H9 (cell line): Measurements from ENCODE around the gene ITGA11. TPM values are rescaled to one million over a fixed set of nuclear protein-coding genes. Genes with fewer than 3 reads are reported as not detected.

Source experiments
- DNase-seq: peaks from one replicate; pipeline ENCODE4 v3.0.0-alpha.2; 2017
- H2AFZ ChIP-seq: one replicate; pipeline ENCODE4 v1.6.1; 2013; ENCODE audit warnings: mild to moderate bottlenecking, low read length, control low read depth, moderate library complexity
- H2AK5ac ChIP-seq: 2 replicates; pipeline ENCODE4 v1.6.1; 2013; ENCODE audit warnings: low read length, control low read depth, mixed read lengths; ENCODE audit not compliant: insufficient read length
- H2BK120ac ChIP-seq: one replicate; pipeline ENCODE4 v1.6.1; 2013; ENCODE audit warnings: low read depth, mild to moderate bottlenecking, low read length, control low read depth, inconsistent platforms; ENCODE audit not compliant: poor library complexity, severe bottlenecking
- H2BK12ac ChIP-seq: 2 replicates; pipeline ENCODE4 v1.6.1; 2013; ENCODE audit warnings: low read length, control low read depth, mixed read lengths, low read depth; ENCODE audit not compliant: insufficient read length
- H2BK15ac ChIP-seq: 2 replicates; pipeline ENCODE4 v1.6.1; 2013; ENCODE audit warnings: low read depth, low read length, control low read depth
- H2BK20ac ChIP-seq: one replicate; pipeline ENCODE4 v1.6.1; 2013; ENCODE audit warnings: low read depth, mild to moderate bottlenecking, low read length, control low read depth, inconsistent platforms; ENCODE audit not compliant: poor library complexity, severe bottlenecking
- H2BK5ac ChIP-seq: 2 replicates; pipeline ENCODE4 v1.6.1; 2013; ENCODE audit warnings: low read length, control low read depth, mixed read lengths; ENCODE audit not compliant: insufficient read length
- H3K14ac ChIP-seq: 2 replicates; pipeline ENCODE4 v1.6.1; 2013; ENCODE audit warnings: low read length, control low read depth; ENCODE audit not compliant: insufficient read depth
- H3K18ac ChIP-seq: 2 replicates; pipeline ENCODE4 v1.6.1; 2013; ENCODE audit warnings: low read depth, mild to moderate bottlenecking, mixed read lengths, low read length, control low read depth; ENCODE audit not compliant: insufficient read length
- H3K23ac ChIP-seq: 2 replicates; pipeline ENCODE4 v1.6.1; 2013; ENCODE audit warnings: low read length, control low read depth, mixed read lengths, low read depth; ENCODE audit not compliant: insufficient read length
- H3K23me2 ChIP-seq: 2 replicates; pipeline ENCODE4 v1.6.1; 2013; ENCODE audit warnings: low read depth, mild to moderate bottlenecking, mixed read lengths, low read length, control low read depth; ENCODE audit not compliant: insufficient read length, poor library complexity, severe bottlenecking
- H3K27ac ChIP-seq: 2 replicates; pipeline ENCODE4 v1.5.1; 2013; ENCODE audit warnings: low read length, control low read depth, mixed read lengths, low read depth; ENCODE audit not compliant: insufficient read length
- H3K27me3 ChIP-seq: 2 replicates; pipeline ENCODE4 v1.6.1; 2013; ENCODE audit warnings: low read length, control low read depth, inconsistent platforms; ENCODE audit not compliant: insufficient read depth
- H3K4ac ChIP-seq: 2 replicates; pipeline ENCODE4 v1.6.1; 2013; ENCODE audit warnings: low read depth, mild to moderate bottlenecking, control low read depth, inconsistent platforms, low read length, moderate library complexity
- H3K4me1 ChIP-seq: 2 replicates; pipeline ENCODE4 v1.6.1; 2013; ENCODE audit warnings: low read length, control low read depth, inconsistent platforms; ENCODE audit not compliant: insufficient read depth
- H3K4me2 ChIP-seq: 2 replicates; pipeline ENCODE4 v1.6.1; 2013; ENCODE audit warnings: low read length, control low read depth, mixed read lengths; ENCODE audit not compliant: insufficient read length, insufficient read depth
- H3K56ac ChIP-seq: 2 replicates; pipeline ENCODE4 v1.6.1; 2013; ENCODE audit warnings: low read depth, mild to moderate bottlenecking, mixed read lengths, low read length, control low read depth; ENCODE audit not compliant: insufficient read length
- H3K79me1 ChIP-seq: 2 replicates; pipeline ENCODE4 v1.6.1; 2013; ENCODE audit warnings: low read depth, mild to moderate bottlenecking, moderate library complexity, low read length, control low read depth, inconsistent platforms; ENCODE audit not compliant: insufficient read depth, poor library complexity, severe bottlenecking
- H3K79me2 ChIP-seq: 2 replicates; pipeline ENCODE4 v1.6.1; 2013; ENCODE audit warnings: low read length, control low read depth, inconsistent platforms; ENCODE audit not compliant: insufficient read depth
- H3K9ac ChIP-seq: 2 replicates; pipeline ENCODE4 v1.6.1; 2013; ENCODE audit warnings: low read length, control low read depth, mixed read lengths; ENCODE audit not compliant: insufficient read length; ENCODE audit errors: extremely low read depth
- H3K9me3 ChIP-seq: one replicate; pipeline ENCODE4 v1.6.1; 2013; ENCODE audit warnings: low read depth, low read length, inconsistent platforms; ENCODE audit not compliant: control insufficient read depth
- H3T11ph ChIP-seq: one replicate; pipeline ENCODE4 v1.6.1; 2013; ENCODE audit warnings: mild to moderate bottlenecking, low read length, control low read depth, inconsistent platforms
- H4K20me1 ChIP-seq: one replicate; pipeline ENCODE4 v1.6.1; 2013; ENCODE audit not compliant: control insufficient read depth, insufficient read length, insufficient read depth
- H4K5ac ChIP-seq: 2 replicates; pipeline ENCODE4 v1.6.1; 2013; ENCODE audit warnings: low read depth, mild to moderate bottlenecking, mixed read lengths, low read length, control low read depth; ENCODE audit not compliant: insufficient read length
- H4K8ac ChIP-seq: replicated peaks from 2 replicates; pipeline ENCODE4 v1.6.1; 2013; ENCODE audit warnings: low read length, control low read depth, mixed read lengths, low read depth; ENCODE audit not compliant: insufficient read length
- H4K91ac ChIP-seq: 2 replicates; pipeline ENCODE4 v1.6.1; 2013; ENCODE audit warnings: low read depth, mild to moderate bottlenecking, moderate library complexity, mixed read lengths, low read length, control low read depth; ENCODE audit not compliant: insufficient read length
- H3K27ac Mint-ChIP-seq, 3 experiments: 2 replicates in 2 of 3; 3 replicates in 1 of 3; pipeline ENCODE4 v1.8.0; 2020 to 2021; ENCODE audit warnings: mixed read lengths in 3 of 3, mild to moderate bottlenecking in 1 of 3, moderate library complexity in 1 of 3
- H3K27me3 Mint-ChIP-seq: 2 replicates; pipeline ENCODE4 v1.8.0; 2021; ENCODE audit warnings: low read depth, mild to moderate bottlenecking, moderate library complexity, mixed read lengths
- H3K36me3 Mint-ChIP-seq, 3 experiments: 2 replicates in 2 of 3; 3 replicates in 1 of 3; pipeline ENCODE4 v1.8.0; 2020 to 2021; ENCODE audit warnings: low read depth in 3 of 3, mixed read lengths in 3 of 3; ENCODE audit not compliant: insufficient read depth in 1 of 3
- H3K4me1 Mint-ChIP-seq, 2 experiments: 2 replicates each; pipeline ENCODE4 v1.8.0; 2020; ENCODE audit warnings: mixed read lengths in 2 of 2
- H3K4me3 Mint-ChIP-seq, 2 experiments: 2 replicates in 1 of 2; 3 replicates in 1 of 2; pipeline ENCODE4 v1.8.0; 2020 to 2021; ENCODE audit warnings: mild to moderate bottlenecking in 2 of 2, mixed read lengths in 2 of 2, moderate library complexity in 1 of 2
- H3K9me3 Mint-ChIP-seq, 2 experiments: 2 replicates in 1 of 2; 3 replicates in 1 of 2; pipeline ENCODE4 v1.8.0; 2020; ENCODE audit warnings: mild to moderate bottlenecking in 2 of 2, mixed read lengths in 2 of 2, moderate library complexity in 1 of 2
- CTCF ChIP-seq: fragments of 200-600 bp; sonication (generic); conservative IDR thresholded peaks from 3 replicates; pipeline ENCODE4 v1.8.0; 2021; ENCODE audit warnings: antibody characterized with exemption, mild to moderate bottlenecking
- WGBS: extraction: QIAGEN DNeasy Blood & Tissue Kit; methylation state at CpG from one replicate; pipeline ENCODE4 v1.1.7; 2013; ENCODE audit warnings: missing lambda C conversion rate, low lambda C conversion rate, mixed read lengths; ENCODE audit not compliant: insufficient read length; ENCODE audit errors: extremely low coverage; 5-methylcytosine and 5-hydroxymethylcytosine counted together
- total RNA-seq: library from RNA; stranded (reverse); gene quantifications from 2 replicates; pipeline ENCODE4 v1.2.1, GENCODE V29; 2021

The ITGA11 gene
- total RNA-seq, 1 experiment from 2014 or later, result 0.07 TPM

DNA sequence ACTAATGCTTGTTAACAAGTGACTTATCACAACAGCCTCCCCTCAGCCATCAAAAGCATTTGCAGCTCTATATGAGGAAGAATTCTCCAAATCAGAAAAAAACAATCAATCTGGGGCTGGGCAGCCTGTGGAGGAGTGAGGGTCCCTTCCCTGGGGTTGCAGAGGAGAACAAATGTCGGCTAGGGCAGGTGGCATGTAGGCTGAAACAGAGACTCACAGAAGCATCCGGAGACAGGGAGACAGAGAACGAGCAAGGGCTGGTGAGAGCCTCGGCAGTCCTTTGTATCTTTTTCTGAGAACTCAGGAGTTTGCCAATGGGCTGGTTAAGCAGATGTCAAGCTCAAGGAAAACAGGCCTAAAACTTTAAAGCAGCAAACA is 15.8 kb downstream of the ITGA11 start:
- H2BK15ac ChIP-seq, result no peak overlapping the region
- H3K56ac ChIP-seq, result no peak overlapping the region
- WGBS, result no CpG with 5 or more reads among the region's 4 CpGs
- H3K79me2 ChIP-seq, result no peaks in the 10 kb centered on the region
- H4K5ac ChIP-seq, result no peak overlapping the region
- H2BK120ac ChIP-seq, result no peak overlapping the region
- Mint-ChIP-seq H3K36me3 (no peaks in the 10 kb centered on the region), H3K9me3 (no peaks in the 10 kb centered on the region), H3K27me3 (peaks cover 20% of the 10 kb centered on the region), H3K27ac (no peak overlapping the region), H3K4me3 (no peak overlapping the region), H3K4me1 (peaks cover 13 to 19% of the 10 kb centered on the region in 2 experiments)
- no peak overlapping the region for H3K9ac ChIP-seq
- no peak overlapping the region for H3K4ac ChIP-seq
- H2BK12ac ChIP-seq, result no peak overlapping the region
- H3T11ph ChIP-seq, result no peak overlapping the region
- no peak for TF ChIP-seq CTCF
- no peak overlapping the region for H3K18ac ChIP-seq
- H4K20me1 ChIP-seq, result no peaks in the 10 kb centered on the region
- no peak overlapping the region for H2AFZ ChIP-seq
- H3K27me3 ChIP-seq, result no peaks in the 10 kb centered on the region
- no peak overlapping the region for H3K4me2 ChIP-seq
- H2BK20ac ChIP-seq, result no peak overlapping the region
- H2BK5ac ChIP-seq, result no peak overlapping the region
- H4K8ac ChIP-seq, result no peak overlapping the region
- H3K4me1 ChIP-seq, result peaks cover 5% of the 10 kb centered on the region; the same call in 1 of the 2 replicates
- no peaks in the 10 kb centered on the region for H3K9me3 ChIP-seq
- DNase-seq, result peak; percentile 2
- H3K79me1 ChIP-seq, result no peaks in the 10 kb centered on the region
- H3K23ac ChIP-seq, result no peak overlapping the region
- no peak overlapping the region for H3K27ac ChIP-seq
- no peaks in the 10 kb centered on the region for H3K23me2 ChIP-seq
- H4K91ac ChIP-seq, result no peak overlapping the region
- no peak overlapping the region for H3K14ac ChIP-seq
- no peak overlapping the region for H2AK5ac ChIP-seq
